HG03521 (cell line): ENCODE results near the gene UAP1.
A peak's percentile ranks its signal among the peaks of the same experiment; 100 is the strongest.

Experiments
- ATAC-seq: cut with Tn5 transposase; IDR thresholded peaks from one replicate; pipeline ENCODE4 v1.9.1; 2021; ENCODE audit warnings: mild to moderate bottlenecking, moderate library complexity; ENCODE audit not compliant: unreplicated experiment

The UAP1 gene

GRCh38 chr1:162612606-162613400 lies 51.3 kb downstream of the UAP1 start:
- ATAC-seq: no peak

GRCh38 chr1:162616848-162617247 lies 55.3 kb downstream of the UAP1 start:
- no peak for ATAC-seq

- ATAC-seq: no peak
Observed at GRCh38 chr1:162617513-162617912, 56.0 kb downstream of the UAP1 start.

- ATAC-seq: no peak
Observed at GRCh38 chr1:162619076-162619475, 57.6 kb downstream of the UAP1 start.

- no peak for ATAC-seq
Observed at GRCh38 chr1:162621256-162621655, 59.7 kb downstream of the UAP1 start.

- ATAC-seq: no peak
Observed at GRCh38 chr1:162625679-162626078, 64.2 kb downstream of the UAP1 start.

- no peak for ATAC-seq
Observed at GRCh38 chr1:162626094-162626493, 64.6 kb downstream of the UAP1 start.

GRCh38 chr1:162626761-162627160 lies 65.2 kb downstream of the UAP1 start:
- ATAC-seq: no peak

- ATAC-seq: no peak
Observed at GRCh38 chr1:162627662-162628296, 66.3 kb downstream of the UAP1 start.

- ATAC-seq: no peak
Observed at GRCh38 chr1:162629077-162629627, 67.6 kb downstream of the UAP1 start.

GRCh38 chr1:162629651-162630050 lies 68.1 kb downstream of the UAP1 start:
- no peak for ATAC-seq

GRCh38 chr1:162631546-162632191 lies 70.1 kb downstream of the UAP1 start:
- ATAC-seq: no peak

- ATAC-seq: no peak
Observed at GRCh38 chr1:162632217-162632666, 70.7 kb downstream of the UAP1 start, which contains the start of gene DDR2. Gene DDR2, plus strand, starts transcription at chr1:162632464. Its CDS starts 86,600 bp downstream, at chr1:162719064.

GRCh38 chr1:162632698-162633080 lies 71.2 kb downstream of the UAP1 start:
- ATAC-seq: no peak

- ATAC-seq: peak; percentile 49
Observed at GRCh38 chr1:162633081-162633762, 71.7 kb downstream of the UAP1 start.

GRCh38 chr1:162635418-162635817 lies 73.9 kb downstream of the UAP1 start:
- no peak for ATAC-seq

GRCh38 chr1:162639718-162640117 lies 78.2 kb downstream of the UAP1 start:
- no peak for ATAC-seq

GRCh38 chr1:162641114-162641513 lies 79.6 kb downstream of the UAP1 start:
- no peak for ATAC-seq

GRCh38 chr1:162644986-162645314 lies 83.4 kb downstream of the UAP1 start:
- ATAC-seq: no peak

- ATAC-seq: no peak
Observed at GRCh38 chr1:162645666-162646065, 84.1 kb downstream of the UAP1 start.

GRCh38 chr1:162649583-162649982 lies 88.1 kb downstream of the UAP1 start:
- no peak for ATAC-seq
